Skeletal muscle cell (primary cell): ENCODE measurements around the gene HTR1B.
A peak's percentile ranks its signal among the peaks of the same experiment; 100 is the strongest.

Source experiments
- DNase-seq: peaks from one replicate; pipeline ENCODE4 v3.0.0-alpha.2; 2010; ENCODE audit warnings: low read depth
- H3K4me3 ChIP-seq: 2 replicates; pipeline ENCODE4 v1.5.1; 2011; ENCODE audit warnings: low read depth, mild to moderate bottlenecking, control low read depth, low read length, moderate library complexity

Gene HTR1B

DNA sequence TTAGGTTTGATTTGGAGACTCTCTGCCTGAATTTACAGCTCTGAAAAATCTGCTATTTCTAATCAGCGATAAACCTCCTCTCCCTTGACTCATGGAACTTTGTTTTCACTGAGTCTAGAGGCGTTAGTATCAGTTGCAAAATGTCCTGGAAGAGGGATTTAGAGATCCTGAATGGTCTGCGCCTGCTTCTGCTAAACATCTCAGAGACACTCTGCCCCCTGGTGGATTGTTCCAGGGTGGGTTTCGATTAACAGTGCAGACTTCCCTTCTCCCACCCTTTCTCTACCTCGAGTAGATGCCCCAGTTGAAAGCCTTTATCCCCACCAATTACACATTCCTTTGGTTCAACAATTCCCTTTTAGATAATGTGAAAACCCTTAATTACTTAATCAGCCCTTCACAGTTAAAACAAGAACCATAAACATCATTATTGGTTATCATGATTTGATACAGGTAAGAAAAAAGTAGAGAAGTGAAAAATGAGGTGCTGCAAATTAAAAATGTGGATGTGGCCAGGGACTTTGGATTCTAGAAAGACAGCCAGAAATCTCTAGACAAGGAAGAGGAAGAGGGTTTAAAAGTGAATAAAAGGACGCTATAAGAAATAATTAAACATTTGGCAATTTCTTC is 5.5 kb downstream of the HTR1B start:
- H3K4me3 ChIP-seq = no peak overlapping the region
- DNase-seq = peak; percentile 89

DNA sequence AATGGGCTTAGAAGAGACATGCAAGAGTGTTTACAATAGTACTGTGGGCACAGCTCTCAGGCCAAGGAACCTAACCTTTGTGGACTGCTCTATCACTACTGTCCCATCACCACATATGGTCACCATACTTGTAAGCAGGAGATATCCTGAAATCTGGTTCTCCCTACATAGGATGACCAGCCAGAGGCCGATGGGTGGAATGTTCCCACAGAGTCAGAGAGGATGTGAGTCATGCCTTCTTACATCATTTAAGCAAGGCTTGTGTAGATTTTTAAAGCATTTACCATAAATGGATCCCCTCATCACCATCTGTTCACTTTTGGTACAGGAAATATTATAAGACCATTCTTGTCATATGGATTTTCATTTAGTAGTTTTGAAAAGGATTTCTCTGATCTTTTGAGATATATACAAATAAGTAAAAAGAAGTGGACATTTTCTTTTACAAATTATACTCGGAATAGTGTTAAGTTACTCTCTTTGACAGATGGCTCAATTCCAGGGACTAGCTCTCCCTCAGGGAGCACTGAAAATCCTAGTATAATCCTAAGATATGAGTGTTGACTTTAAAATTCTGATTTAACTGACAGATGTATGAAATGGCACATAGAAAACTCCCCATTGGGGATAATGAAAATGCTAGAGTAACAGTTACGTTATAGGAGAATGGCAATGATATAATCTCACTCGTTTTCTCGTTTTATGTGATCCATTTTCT is 6.6 kb downstream of the HTR1B start:
- DNase-seq = peak; percentile 99
- no peak overlapping the region for H3K4me3 ChIP-seq

DNA sequence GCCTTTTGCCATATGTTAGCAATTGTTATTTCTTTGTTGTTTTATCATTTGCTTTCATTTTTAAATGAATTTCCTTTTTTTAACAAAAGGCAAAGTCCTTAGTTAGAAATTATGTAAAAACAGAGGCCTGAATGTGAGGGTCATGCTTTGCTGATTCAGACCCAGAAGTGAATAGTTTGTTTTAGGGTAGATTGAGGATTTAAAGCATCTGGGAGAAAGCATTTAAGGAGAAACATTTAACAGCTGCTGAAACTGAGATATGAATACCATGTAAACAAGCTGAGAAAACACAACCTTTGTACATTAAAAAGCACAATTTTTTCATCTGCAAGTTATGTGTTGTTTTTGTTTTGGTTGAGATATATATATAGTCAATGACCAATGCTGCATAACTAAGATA is 8.0 kb downstream of the HTR1B start:
- no peak overlapping the region for H3K4me3 ChIP-seq
- no peak for DNase-seq

DNA sequence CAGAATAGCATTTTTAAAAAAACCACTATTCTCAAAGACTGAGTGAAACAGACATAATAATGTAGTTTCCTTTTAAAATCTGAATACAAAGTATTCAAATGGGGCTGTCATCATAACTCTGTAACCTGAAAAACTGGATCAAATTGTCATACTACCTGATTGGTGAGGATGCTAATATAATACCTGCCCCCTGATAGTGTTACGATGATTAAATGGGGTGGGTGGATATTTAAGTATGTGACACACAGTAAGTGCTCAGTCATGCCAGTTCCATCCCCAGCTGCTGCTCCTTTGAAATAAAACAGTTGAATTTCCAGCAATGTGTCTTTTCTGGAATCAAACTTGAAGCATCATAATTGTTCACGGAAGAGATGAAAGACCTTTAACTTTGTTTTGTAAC is 8.9 kb downstream of the HTR1B start:
- no peak for DNase-seq
- no peak overlapping the region for H3K4me3 ChIP-seq

DNA sequence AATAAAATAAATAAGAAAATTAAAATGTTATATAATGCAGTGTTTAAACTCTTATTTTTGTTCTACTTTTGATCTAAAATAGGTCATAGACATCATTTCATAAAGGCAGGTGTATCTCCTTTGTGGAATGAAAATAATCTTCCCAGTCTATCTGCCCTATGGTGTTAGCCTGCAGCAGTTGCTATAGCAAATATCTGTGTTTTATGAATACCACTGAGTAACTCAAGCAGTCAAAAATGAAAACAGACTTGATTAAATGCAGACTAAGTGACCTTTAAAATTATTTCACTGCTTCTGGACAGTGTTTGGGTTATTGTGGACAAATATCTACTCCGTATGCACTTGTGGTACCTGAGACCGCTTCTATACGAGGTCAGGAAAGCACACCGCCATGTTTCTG is 11.8 kb downstream of the HTR1B start:
- no peak for DNase-seq
- no peak overlapping the region for H3K4me3 ChIP-seq

DNA sequence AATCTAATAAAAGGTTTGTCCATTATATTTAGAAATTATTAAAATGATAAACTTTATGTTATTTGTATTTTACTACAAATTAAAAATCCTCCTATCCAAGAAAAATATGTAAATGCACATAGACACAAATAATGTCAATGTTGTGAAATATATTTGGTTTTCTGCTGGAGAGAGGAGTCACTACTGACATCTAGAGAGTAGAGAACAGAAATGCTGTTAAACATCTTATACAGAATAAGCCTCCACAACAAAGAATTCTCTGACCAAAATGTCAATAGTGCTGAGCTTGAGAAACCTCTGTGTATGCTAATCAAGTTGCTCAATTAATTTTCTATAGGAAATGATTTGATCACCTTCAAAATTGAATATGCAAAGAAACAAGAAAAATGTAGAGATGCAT is 12.4 kb downstream of the HTR1B start:
- H3K4me3 ChIP-seq = no peak overlapping the region
- no peak for DNase-seq

DNA sequence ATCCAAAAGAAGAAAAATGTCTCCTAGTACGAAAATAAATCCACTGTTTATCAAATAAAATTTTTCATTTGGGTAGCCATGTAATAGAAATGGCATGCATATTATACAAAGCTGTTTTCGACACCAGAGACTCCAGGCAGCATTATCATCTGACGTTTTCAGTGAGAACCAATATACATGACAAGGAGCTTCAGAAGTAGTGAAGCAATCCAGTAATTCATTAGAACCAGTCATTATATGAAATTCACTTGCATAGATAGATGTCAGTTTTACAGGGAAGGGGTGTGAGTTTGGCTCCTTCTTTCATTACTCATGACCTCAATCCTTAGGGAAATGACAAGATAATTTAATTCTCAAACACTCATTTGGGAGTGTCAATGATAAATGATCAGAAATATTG is 14.7 kb downstream of the HTR1B start:
- no peak overlapping the region for H3K4me3 ChIP-seq

DNA sequence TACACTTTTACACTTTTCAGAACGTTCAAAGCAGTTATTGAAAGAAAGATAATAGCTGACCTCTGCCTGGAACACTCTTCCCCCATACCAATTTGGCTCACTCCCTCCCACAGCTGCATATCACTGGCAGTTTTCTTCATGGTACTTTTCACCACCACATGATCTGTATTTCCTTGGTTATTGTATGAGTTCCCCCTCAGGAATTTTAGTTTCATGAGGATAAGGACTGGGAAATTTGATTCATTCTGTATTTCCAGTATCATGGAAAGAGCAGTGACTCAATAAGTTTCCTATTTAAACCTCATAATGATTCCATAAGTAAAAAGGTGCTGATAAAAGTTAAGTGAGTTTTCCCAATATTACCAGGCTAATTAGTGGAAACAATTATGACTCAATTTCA is 16.0 kb downstream of the HTR1B start:
- H3K4me3 ChIP-seq = no peak overlapping the region
- DNase-seq = no peak

More for the DNA sequence above, 14.7 kb downstream of the HTR1B start:
- no peak for DNase-seq

DNA sequence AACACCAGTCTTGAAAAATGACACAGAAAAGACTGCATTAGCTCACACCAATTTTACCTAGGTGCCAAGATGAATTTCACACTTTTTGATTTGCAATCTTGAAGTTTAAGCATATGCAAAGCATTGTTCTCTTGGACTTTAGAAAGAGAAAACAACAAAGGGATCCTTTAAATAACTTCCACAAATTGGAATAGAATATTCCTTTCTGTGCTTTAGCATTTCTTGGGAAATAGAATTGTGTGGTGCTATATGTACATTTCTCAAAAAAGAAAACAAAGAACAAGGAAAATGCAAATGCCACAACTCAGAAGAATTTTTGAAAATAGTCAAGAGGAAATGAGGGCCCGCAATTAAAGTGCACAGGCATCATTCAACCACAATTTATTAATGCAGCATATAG is 17.0 kb downstream of the HTR1B start:
- no peak for DNase-seq
- H3K4me3 ChIP-seq = no peak overlapping the region

DNA sequence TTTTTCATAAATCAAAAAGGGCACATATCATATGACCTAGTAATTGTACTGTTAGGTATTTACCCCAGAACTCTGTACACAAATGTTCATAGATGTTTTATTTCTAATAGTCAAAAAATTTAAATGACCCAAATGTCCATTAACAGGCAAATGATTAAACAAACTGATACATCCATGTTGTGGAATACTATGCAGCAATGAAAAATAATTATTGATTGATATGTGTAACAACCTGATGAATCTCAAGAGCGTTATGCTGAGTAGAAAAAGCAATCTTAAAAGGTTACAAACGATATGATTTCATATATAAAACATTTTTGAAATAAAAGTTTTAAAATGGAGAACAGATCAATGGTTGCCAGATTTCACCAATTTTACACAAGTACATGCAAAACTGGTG is 18.1 kb downstream of the HTR1B start:
- no peak overlapping the region for H3K4me3 ChIP-seq
- DNase-seq = no peak

DNA sequence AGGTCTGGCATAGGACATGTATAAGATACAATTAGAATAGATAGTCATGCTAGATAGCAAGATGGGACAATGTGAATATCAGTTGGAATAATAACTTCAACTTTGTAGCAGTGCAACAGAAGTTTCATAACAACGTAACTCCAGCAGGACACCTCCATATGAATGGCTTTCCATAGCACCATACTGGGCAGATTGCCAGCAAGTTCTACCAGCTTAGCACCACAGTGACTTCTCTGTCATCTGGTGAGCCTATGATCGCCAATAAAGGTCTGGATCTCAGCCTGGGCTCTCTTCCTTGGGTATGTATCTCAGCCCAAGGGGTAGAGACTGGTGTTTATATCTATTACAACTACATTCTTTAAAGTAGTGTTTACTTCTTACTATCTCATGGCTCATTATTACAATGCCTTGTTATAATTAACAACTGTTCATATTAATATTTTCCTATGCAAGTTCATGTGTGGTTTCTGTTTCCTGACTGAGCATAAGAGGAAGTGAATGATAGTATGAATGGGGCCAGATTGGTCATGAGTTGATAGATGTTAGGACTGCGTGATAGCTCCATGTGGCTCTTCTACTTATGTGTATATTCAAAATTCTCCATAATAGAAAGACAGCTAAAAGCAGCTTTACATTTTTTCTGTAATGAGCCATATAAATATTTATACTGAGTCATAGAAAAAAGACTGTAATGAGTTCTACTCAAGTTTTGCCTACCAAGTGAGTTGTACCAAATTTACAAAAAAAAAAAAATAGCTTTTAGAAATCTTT is 22.9 kb downstream of the HTR1B start:
- no peak for DNase-seq
- H3K4me3 ChIP-seq = no peak overlapping the region

DNA sequence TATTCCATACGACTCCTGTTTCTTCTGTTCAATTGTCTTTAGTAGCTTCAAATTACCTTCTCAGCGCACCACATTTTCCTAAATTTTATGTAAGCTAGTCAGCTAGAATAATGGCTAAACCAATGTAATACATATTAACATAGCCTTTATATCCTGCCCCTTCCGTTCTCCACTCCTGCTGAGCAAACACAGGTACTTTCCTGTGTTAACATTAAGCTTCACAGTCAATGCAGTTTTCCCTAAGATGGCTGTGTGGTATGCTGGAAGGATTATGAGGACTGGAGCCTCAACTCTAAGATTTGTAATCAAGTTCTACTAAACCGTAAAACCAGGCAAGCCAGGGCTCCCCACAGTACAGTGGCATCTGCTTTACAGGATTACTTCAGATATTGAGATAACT is 29.4 kb downstream of the HTR1B start:
- no peak overlapping the region for H3K4me3 ChIP-seq
- DNase-seq = no peak

DNA sequence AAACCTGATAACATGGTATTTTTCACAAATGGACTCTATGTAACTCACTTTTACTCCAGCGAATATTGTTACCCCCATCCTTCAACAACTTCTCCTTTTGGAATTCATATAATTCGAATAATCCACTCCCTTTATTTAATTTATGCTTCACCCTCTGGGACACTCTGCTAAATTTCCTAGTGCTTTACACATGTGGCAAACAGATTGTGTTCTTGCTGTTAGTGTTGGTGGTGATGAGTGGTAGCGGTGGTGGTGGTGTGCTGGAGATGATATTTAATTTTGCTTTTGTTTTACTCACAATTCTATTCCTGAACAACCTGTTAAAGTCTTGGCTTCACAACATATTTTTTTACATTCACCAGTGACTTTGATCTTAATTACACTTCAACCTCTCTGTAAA is 32.8 kb downstream of the HTR1B start:
- no peak overlapping the region for H3K4me3 ChIP-seq
- no peak for DNase-seq

DNA sequence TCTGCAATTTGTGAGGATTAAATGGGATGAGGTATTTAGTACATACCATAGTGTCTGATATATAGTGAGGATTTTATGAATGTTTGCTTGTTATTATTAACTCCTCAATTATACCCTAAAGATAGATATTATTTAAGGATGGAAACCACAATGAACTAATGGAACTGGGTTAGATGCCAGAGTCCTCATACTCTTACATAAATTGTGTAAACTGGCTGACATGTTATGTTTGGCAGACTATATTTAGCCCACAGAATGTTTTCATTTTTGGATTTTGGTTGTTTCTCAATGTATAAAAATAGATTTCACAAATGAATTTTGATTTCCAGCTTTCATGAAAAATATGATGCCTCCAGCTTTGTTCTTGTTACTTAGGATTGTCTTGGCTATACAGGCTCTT is 37.6 kb downstream of the HTR1B start:
- DNase-seq = no peak
- H3K4me3 ChIP-seq = no peak overlapping the region

DNA sequence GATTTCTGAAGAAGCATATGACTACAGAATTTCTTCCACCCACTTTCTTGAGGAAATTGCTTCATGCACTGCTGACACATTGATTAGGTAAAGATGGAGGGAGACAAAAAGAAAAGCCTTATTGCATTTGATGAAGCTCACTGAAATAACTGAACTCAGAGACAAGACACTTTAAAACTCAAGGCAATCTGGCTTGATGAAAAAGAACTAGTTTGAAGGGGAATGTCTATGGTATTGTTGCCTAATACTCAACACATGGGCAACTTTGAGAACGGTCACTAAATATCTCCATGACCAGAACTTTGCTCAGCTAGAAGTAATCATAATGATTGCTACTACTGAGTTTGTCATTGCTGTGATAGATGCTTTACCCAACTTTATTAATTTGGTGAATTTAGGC is 38.1 kb downstream of the HTR1B start:
- no peak for DNase-seq
- H3K4me3 ChIP-seq = no peak overlapping the region

DNA sequence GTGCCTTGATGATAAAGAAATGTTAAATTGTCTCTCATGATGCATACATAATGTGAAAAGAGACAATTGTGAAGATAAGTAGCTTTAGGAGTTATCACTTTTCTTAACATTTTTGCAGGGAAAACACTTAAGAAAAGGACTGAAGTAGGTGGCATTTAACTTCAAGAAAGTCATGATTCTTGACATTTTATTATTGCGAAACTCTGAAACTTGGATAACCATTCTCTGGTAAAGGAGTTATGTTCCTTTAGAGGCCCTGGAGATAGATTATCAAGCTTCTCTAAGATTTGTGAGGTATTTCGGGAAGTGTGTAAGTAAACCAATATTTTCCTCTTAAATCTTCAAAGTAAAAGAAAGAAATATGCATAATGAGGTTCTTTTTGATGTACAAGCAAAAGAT is 38.5 kb downstream of the HTR1B start:
- no peak for DNase-seq
- H3K4me3 ChIP-seq = no peak overlapping the region

DNA sequence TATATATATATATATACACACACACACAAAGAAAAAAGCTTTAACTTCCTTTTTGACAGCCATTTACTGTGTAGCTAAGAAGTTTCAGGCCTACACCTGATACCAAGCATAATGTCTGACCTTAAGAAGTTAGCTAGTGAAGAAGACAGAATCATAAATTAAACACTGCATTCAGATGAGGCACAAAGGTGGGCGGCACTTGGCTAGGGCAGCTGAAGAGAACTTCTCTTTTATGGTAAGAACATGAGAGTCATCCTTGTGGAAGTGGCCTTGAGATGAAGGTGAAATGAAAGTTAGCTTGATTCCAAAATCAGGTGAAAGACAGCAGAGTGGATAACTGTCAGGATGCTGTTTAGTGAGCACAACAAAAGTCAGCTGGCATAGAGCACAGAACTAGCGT is 46.5 kb downstream of the HTR1B start:
- no peak overlapping the region for H3K4me3 ChIP-seq
- DNase-seq = no peak

DNA sequence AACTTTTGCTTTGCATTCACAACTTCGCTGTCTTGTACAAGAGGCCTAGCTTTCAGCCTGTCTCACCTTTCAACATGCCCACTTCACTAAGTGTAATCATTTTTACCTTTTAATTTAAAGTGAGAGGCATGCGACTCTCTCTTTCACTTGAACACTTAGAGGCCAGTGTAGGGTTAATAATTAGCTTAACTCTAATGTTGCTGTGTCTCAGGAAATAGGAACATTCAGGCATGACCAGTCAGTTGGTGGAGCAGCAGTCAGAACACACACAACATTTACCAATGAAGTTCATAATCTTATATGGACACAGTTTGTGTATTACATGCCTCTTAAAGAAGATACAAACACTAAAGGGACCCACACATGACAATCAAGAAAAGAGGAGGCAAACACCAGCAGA is 47.6 kb downstream of the HTR1B start:
- no peak overlapping the region for H3K4me3 ChIP-seq
- DNase-seq = no peak
